T1000 (cell line): ENCODE results near the gene ACTN4.

Experiments used
- DNase-seq: peaks from one replicate; lab custom pipeline; 2025; ENCODE audit warnings: mixed read lengths; lab: John Stamatoyannopoulos, UW

ACTN4 gene

GRCh38 chr19:38635483-38636399 is 11.7 kb upstream of the ACTN4 start:
- DNase-seq, result no peak

- DNase-seq, result no peak
Observed at GRCh38 chr19:38638461-38638860, 9.0 kb upstream of the ACTN4 start.

GRCh38 chr19:38639679-38640078 is 7.8 kb upstream of the ACTN4 start:
- no peak for DNase-seq

- DNase-seq, result no peak
Observed at GRCh38 chr19:38640368-38640767, 7.1 kb upstream of the ACTN4 start.

GRCh38 chr19:38642176-38642575 is 5.3 kb upstream of the ACTN4 start:
- no peak for DNase-seq

GRCh38 chr19:38644719-38645118 is 2.7 kb upstream of the ACTN4 start:
- DNase-seq, result no peak

GRCh38 chr19:38647966-38648768 is 718 bp downstream of the ACTN4 start:
- DNase-seq, result no peak

GRCh38 chr19:38648769-38649304 is 1.4 kb downstream of the ACTN4 start:
- no peak for DNase-seq

GRCh38 chr19:38649305-38650171 is 2.1 kb downstream of the ACTN4 start:
- DNase-seq, result no peak

- DNase-seq, result no peak
Observed at GRCh38 chr19:38650172-38650775, 2.8 kb downstream of the ACTN4 start.

GRCh38 chr19:38650911-38651584 is 3.6 kb downstream of the ACTN4 start:
- DNase-seq, result peak; percentile 41

GRCh38 chr19:38653028-38653571 is 5.7 kb downstream of the ACTN4 start:
- DNase-seq, result no peak

GRCh38 chr19:38654628-38655055 is 7.2 kb downstream of the ACTN4 start:
- DNase-seq, result no peak

GRCh38 chr19:38655148-38655824 is 7.8 kb downstream of the ACTN4 start:
- no peak for DNase-seq

- DNase-seq, result no peak
Observed at GRCh38 chr19:38656171-38656981, 8.9 kb downstream of the ACTN4 start.

GRCh38 chr19:38657633-38658222 is 10.3 kb downstream of the ACTN4 start:
- peak; percentile 72 for DNase-seq

GRCh38 chr19:38658462-38659306 is 11.2 kb downstream of the ACTN4 start:
- peak; percentile 70 for DNase-seq

- no peak for DNase-seq
Observed at GRCh38 chr19:38660724-38661123, 13.3 kb downstream of the ACTN4 start.
